Ramos (cell line): ENCODE measurements around the gene KLF7.

Experiments used
- in situ Hi-C: fragments of 300-500 bp; cut with MboI; formaldehyde crosslinking; loops from one replicate; pipeline ENCODE4 v1.14.3; 2022; ENCODE audit warnings: low sequenced_read_pairs; ENCODE audit not compliant: unreplicated experiment

The KLF7 gene

DNA sequence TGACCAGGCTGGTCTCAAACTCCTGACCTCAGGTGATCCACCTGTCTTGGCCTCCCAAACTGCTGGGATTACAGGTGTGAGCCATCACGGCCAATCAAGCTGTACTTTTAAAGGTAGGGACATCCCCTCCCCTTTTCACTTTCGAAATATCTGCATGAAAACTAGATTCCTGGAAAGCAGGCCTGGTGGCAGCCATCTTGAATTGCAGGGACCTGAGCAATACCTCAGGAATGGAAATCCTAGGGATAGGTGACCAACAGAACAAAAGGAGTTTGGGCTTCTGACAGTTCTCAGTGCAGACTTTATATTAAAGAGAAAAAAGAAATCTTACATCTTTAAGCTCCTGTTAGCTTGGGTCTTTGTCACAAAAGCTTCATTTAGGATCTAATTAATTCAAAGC, 62.6 kb downstream of the KLF7 start:
- in situ Hi-C loops, result no loop called here

DNA sequence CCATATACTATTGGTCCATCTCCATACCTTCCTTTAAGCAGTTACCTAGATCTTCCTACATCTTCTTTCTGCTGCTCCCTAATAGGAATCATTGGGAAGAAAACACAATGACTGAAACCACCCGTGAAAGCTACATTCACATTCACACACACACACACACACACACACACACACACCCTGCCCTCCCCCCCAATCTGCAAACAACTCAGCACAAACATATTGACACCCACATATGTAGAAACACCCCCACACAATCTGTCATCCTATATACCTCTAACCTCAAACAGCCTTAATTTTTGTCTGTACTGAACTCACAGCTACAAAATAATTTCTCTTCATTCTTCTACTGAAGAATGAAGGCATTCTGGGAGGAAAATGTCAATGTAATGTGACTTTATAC, 63.8 kb downstream of the KLF7 start:
- in situ Hi-C loops, result no loop called here

GRCh38 chr2:207097278-207097677, 68.5 kb downstream of the KLF7 start:
- in situ Hi-C loops, result no loop called here

GRCh38 chr2:207095963-207096362, 69.8 kb downstream of the KLF7 start:
- in situ Hi-C loops, result no loop called here

DNA sequence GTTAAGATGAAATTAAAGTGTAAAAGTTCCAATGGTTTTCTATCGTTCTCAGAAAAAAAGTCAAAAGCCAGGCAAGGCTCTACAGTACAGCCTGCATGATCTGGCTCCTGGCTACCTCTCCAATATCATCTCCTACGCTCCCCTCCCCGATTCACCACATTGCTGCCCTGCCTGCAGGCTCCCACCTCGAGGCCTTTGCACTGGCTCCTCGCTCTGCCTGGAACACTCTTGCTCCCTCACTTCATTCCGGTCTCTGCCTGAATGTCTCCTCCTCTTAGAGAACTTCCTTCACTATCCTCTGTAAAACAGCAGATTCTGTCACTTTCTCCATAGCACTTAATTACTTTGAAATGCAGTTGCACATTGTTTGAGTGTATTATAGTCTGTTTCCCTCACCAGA, 72.5 kb downstream of the KLF7 start:
- in situ Hi-C loops, result no loop called here

DNA sequence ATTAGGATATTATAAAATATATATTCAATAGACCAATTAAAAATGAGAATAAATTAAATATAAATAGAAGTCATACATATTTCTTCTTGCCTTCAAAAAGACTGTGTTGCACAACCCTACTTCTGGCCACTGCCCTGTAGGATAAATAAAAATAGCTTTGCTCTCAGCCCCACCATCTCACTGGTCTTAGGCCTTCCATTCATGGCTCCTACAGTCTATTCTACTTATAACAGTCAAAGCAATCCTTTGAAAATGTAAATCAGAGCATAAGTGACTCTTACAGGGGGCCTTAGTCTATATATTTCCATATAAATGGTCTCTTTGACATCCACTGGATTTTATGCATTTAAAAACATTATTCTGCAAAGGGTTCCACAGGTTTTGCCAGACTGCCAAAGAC, 72.9 kb downstream of the KLF7 start:
- in situ Hi-C loops, result no loop called here

GRCh38 chr2:207091928-207092327, 73.8 kb downstream of the KLF7 start:
- in situ Hi-C loops, result no loop called here

GRCh38 chr2:207091176-207091575, 74.6 kb downstream of the KLF7 start:
- in situ Hi-C loops, result no loop called here

DNA sequence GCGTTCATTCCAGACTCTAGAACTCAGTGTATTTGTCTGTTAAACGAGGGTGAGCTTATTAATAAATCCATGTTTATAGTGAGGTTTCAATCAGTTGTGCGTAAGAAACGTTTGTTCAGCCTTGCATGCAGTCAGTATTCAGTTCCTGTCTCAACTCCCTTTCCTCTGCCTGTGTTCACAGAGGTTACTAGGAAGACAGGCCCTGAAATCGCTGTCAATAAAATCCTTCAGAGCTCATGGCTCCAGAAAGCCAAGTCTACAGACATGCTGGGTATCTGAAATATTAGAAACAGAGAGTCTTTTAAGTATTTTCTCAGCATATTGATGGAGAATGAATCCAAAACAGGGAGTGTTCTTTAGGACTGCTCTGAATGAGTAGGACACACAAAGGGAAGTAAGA, 75.4 kb downstream of the KLF7 start:
- in situ Hi-C loops, result no loop called here

GRCh38 chr2:207088839-207089238, 76.9 kb downstream of the KLF7 start:
- in situ Hi-C loops, result no loop called here

GRCh38 chr2:207088276-207088675, 77.5 kb downstream of the KLF7 start:
- in situ Hi-C loops, result no loop called here

- in situ Hi-C loops, result no loop called here
Measured at GRCh38 chr2:207087046-207087902, 78.5 kb downstream of the KLF7 start.

DNA sequence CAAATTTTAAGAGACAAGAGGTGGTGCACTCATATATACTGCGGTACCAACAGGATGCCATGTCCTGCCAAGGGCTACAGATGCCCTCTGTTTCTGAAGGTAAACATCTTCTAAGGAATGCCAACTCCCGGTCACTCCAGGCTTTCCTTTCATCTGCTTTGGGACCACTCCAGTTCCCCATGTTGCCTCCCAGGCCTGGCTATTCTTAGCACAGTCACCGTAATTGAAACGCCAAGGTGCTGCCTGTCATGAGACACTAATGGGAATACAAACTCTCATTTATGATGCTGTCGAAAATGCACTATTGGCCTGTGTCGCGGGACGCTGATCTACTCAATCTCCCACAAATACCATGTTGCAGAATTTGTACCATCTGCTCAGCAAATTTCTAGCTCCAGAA, 79.6 kb downstream of the KLF7 start:
- in situ Hi-C loops, result no loop called here

DNA sequence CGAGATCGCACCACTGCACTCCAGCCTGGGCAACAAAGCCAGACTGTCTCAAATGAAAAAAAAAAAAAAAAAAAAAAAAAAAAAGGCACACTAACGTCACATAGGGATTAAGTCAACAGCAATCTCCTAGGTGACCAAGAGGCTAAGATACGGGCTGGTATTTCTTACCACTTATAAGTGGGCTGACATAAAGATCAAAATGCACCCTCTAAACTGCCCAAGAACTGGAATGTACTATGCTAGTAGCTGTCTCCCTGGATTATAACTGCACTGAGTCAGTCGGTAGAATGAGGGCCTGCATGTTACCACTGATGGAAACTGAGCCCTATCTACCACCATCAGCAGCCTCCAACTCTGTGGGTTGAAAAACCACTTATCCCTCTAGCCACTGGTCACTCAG, 80.6 kb downstream of the KLF7 start:
- in situ Hi-C loops, result no loop called here

GRCh38 chr2:207083361-207084110, 82.2 kb downstream of the KLF7 start:
- in situ Hi-C loops, result no loop called here

- in situ Hi-C loops, result no loop called here
Measured at GRCh38 chr2:207082619-207083018, 83.1 kb downstream of the KLF7 start.

DNA sequence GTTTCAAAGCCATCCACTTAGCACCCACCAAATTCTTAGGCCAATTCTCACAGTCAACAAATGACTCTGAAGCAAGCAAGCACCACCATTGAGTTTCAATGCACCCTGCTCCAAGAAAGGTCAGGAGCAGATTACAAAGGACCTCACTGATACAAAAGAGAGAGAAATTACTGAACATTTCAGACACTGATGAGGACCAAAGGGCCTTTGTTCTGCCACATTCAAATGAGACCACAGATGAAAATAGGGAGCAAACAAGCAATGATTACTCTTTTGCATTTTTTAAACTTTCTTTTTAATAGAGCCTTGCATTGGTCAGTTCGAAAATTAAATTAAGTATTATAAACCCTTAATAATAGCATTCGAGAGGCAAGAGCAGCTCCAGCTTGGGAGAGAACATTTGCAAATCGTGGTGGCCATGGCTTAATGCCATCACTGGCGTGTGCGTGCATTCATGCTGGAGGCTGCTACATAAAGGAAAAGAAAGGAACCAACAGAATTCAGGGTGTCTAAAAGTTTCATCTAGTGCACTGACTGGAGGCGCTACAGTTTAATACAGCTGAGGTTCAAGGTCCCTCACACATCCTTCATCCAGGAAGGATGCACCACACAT, 87.5 kb downstream of the KLF7 start:
- in situ Hi-C loops, result no loop called here

GRCh38 chr2:207077266-207077665, 88.5 kb downstream of the KLF7 start:
- in situ Hi-C loops, result no loop called here

DNA sequence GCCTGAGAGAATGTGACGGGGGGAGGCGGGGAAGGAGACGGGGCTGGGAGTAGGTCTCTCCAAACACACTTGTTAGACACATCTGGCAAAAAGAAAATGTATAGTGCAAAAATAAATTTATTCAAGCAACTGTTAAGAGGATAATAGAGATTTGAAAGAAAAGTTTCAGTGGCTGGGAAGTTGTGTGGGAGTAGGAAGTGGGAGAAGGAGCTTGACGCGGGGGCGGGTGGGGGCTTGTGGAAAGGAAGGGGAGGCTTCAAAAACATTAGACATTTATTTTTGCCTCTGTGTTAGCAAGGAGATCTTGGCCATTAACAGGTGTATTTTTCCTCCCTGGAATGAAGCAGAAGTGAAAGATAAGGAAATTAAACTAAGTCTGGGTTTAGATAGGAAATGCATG, 90.3 kb downstream of the KLF7 start:
- in situ Hi-C loops, result no loop called here

GRCh38 chr2:207073801-207074678, 91.7 kb downstream of the KLF7 start:
- in situ Hi-C loops, result no loop called here
